PC-3 (cell line): ENCODE results near the gene SLC5A10. TPM values are rescaled to one million over a fixed set of nuclear protein-coding genes. Genes with fewer than 3 reads are reported as not detected.
A peak's percentile ranks its signal among the peaks of the same experiment; 100 is the strongest.
"Not testable (repeated sequence)": the region's sequence is repeated elsewhere in the genome, so short reads cannot be mapped to it uniquely, and the experiment has no call there.

ENCODE experiments used
- ATAC-seq: fragments of 200-7000 bp; cut with Tn5 transposase; 2 replicates; pipeline ENCODE4 v1.9.1; 2020; ENCODE audit warnings: mild to moderate bottlenecking, moderate library complexity
- BruUV-seq: library from RNA; stranded (reverse); fragments of 400-500 nt; replicated peaks from 2 replicates; lab custom pipeline; 2021; lab: Mats Ljungman, UMichigan
- CTCF ChIA-PET: fragments of 300-600 bp; sonication (Branson Sonifier 250); formaldehyde crosslinking; loops from one replicate; lab custom pipeline; 2022; ENCODE audit warnings: antibody characterized with exemption; lab: Charles Lee
- POLR2A ChIA-PET: fragments of 300-600 bp; sonication (Branson Sonifier 250); formaldehyde crosslinking; loops from one replicate; lab custom pipeline; 2022; ENCODE audit warnings: antibody characterized with exemption; ENCODE audit not compliant: unreplicated experiment; lab: Charles Lee
- DNase-seq: peaks from one replicate; pipeline ENCODE4 v3.0.0-alpha.2; 2015
- H2AFZ ChIP-seq: fragments of 300-600 bp; sonication (generic); 2 replicates; pipeline ENCODE4 v1.6.0; 2016; ENCODE audit warnings: antibody characterized with exemption, low read length
- H3F3A ChIP-seq: fragments of 300-600 bp; sonication (generic); one replicate; pipeline ENCODE4 v1.6.0; 2017; ENCODE audit warnings: antibody characterized with exemption, low read length, control low read depth, mild to moderate bottlenecking; ENCODE audit not compliant: unreplicated experiment
- H3K27ac ChIP-seq: fragments of 300-600 bp; sonication (generic); 2 replicates; pipeline ENCODE4 v1.5.1; 2016; ENCODE audit warnings: mild to moderate bottlenecking, low read length
- H3K27me3 ChIP-seq: fragments of 300-600 bp; sonication (generic); 2 replicates; pipeline ENCODE4 v1.6.1; 2016; ENCODE audit warnings: low read length, mixed read lengths
- H3K36me3 ChIP-seq: fragments of 300-600 bp; sonication (generic); 2 replicates; pipeline ENCODE4 v1.6.1; 2016; ENCODE audit warnings: low read depth, mixed run types, low read length, mixed read lengths
- H3K4me1 ChIP-seq: fragments of 300-600 bp; sonication (generic); 2 replicates; pipeline ENCODE4 v1.5.1; 2016; ENCODE audit warnings: low read length; ENCODE audit not compliant: insufficient read depth
- H3K4me2 ChIP-seq: fragments of 300-600 bp; sonication (generic); 2 replicates; pipeline ENCODE4 v1.6.0; 2016; ENCODE audit warnings: low read length
- H3K4me3 ChIP-seq: fragments of 300-600 bp; sonication (generic); 2 replicates; pipeline ENCODE4 v1.5.1; 2016; ENCODE audit warnings: mild to moderate bottlenecking, low read length, mixed read lengths
- H3K79me2 ChIP-seq: fragments of 300-600 bp; sonication (generic); 2 replicates; pipeline ENCODE4 v1.6.1; 2017; ENCODE audit warnings: low read length, mixed read lengths
- H3K9ac ChIP-seq: fragments of 300-600 bp; sonication (generic); 2 replicates; pipeline ENCODE4 v1.6.0; 2016; ENCODE audit warnings: mild to moderate bottlenecking, low read length
- H3K9me2 ChIP-seq: fragments of 300-600 bp; sonication (generic); replicated peaks from 2 replicates; pipeline ENCODE4 v1.6.1; 2016; ENCODE audit warnings: mixed run types, low read length, mixed read lengths
- H3K9me3 ChIP-seq: fragments of 300-600 bp; sonication (generic); 2 replicates; pipeline ENCODE4 v1.6.1; 2016; ENCODE audit warnings: low read length, mixed read lengths
- H4K20me1 ChIP-seq: fragments of 300-600 bp; sonication (generic); 2 replicates; pipeline ENCODE4 v1.6.1; 2016; ENCODE audit warnings: low read length, mixed read lengths
- CTCF ChIP-seq: fragments of 300-600 bp; sonication (generic); conservative IDR thresholded peaks from 2 replicates; pipeline ENCODE4 v1.5.1; 2017; ENCODE audit warnings: antibody characterized with exemption, low read depth, mild to moderate bottlenecking, low read length
- EZH2 ChIP-seq: fragments of 300-600 bp; sonication (generic); IDR thresholded peaks from one replicate; pipeline ENCODE4 v1.6.1; 2017; ENCODE audit warnings: antibody characterized with exemption, mild to moderate bottlenecking, low read length; ENCODE audit not compliant: unreplicated experiment
- EZH2phosphoT487 ChIP-seq: fragments of 300-600 bp; sonication (generic); IDR thresholded peaks from 2 replicates; pipeline ENCODE4 v1.6.1; 2018; ENCODE audit warnings: mild to moderate bottlenecking, antibody characterized with exemption, low read length, borderline replicate concordance
- intact Hi-C: fragments of 100-400 bp; cut with micrococcal nuclease; formaldehyde crosslinking; loops from 2 replicates; pipeline ENCODE4 v1.9.0; 2023
- total RNA-seq: library from RNA; depleted of rRNA; stranded (reverse); fragments of >200 nt; gene quantifications from 2 replicates; pipeline ENCODE4 v1.2.3, GENCODE V29; 2014

Gene SLC5A10
- total RNA-seq, 1 experiment from 2014 or later, result not detected

- Histone ChIP-seq H3K27me3 (no peaks in the 10 kb centered on the region), H3K9me2 (no peaks in the 10 kb centered on the region), H3K4me1 (peaks cover 31% of the 10 kb centered on the region), H3K4me3 (peak overlapping the region; percentile 38), H3K9me3 (no peaks in the 10 kb centered on the region), H3K9ac (peak overlapping the region; percentile 87), H3K79me2 (peaks cover 6% of the 10 kb centered on the region), H3K27ac (peak overlapping the region; percentile 98), H3F3A (peaks cover 8% of the 10 kb centered on the region), H2AFZ (no peak overlapping the region), H3K4me2 (peak overlapping the region; percentile 77), H3K36me3 (peaks cover 21% of the 10 kb centered on the region), H4K20me1 (no peaks in the 10 kb centered on the region)
- ChIA-PET POLR2A (interaction anchor here (0.6 kb wide), 1 partner anchor 10 kb away, joined by 5 read pairs; no protein-coding TSS in a partner anchor), CTCF (no interaction called here)
- TF ChIP-seq EZH2 (no peak), CTCF (no peak), EZH2phosphoT487 (no peak)
- peak; percentile 74 for DNase-seq
- intact Hi-C loops, result no loop called here
- ATAC-seq, result peak; percentile 69
- BruUV-seq, result no TSS peak
Measured at GRCh38 chr17:18920911-18921441, 31.0 kb upstream of the SLC5A10 start.

GRCh38 chr17:18921485-18921884 is 30.5 kb upstream of the SLC5A10 start:
- peaks cover 6% of the 10 kb centered on the region for H3K79me2 ChIP-seq
- H2AFZ ChIP-seq, result no peak overlapping the region
- peak overlapping the region; percentile 98 for H3K27ac ChIP-seq
- H3K4me3 ChIP-seq, result peak overlapping the region; percentile 38
- peak overlapping the region; percentile 87 for H3K9ac ChIP-seq
- no peaks in the 10 kb centered on the region for H4K20me1 ChIP-seq
- no TSS peak for BruUV-seq
- peak overlapping the region; percentile 77 for H3K4me2 ChIP-seq
- H3F3A ChIP-seq, result peaks cover 8% of the 10 kb centered on the region
- intact Hi-C loops, result no loop called here
- POLR2A ChIA-PET, result interaction anchor here (0.6 kb wide), 1 partner anchor 10 kb away, joined by 5 read pairs; no protein-coding TSS in a partner anchor
- peaks cover 19% of the 10 kb centered on the region for H3K36me3 ChIP-seq
- CTCF ChIA-PET, result no interaction called here
- DNase-seq (no peak), ATAC-seq (no peak)
- H3K4me1 ChIP-seq, result peaks cover 31% of the 10 kb centered on the region
- H3K9me3 ChIP-seq, result no peaks in the 10 kb centered on the region
- TF ChIP-seq EZH2 (no peak), CTCF (no peak), EZH2phosphoT487 (no peak)
- no peaks in the 10 kb centered on the region for H3K9me2 ChIP-seq
- H3K27me3 ChIP-seq, result no peaks in the 10 kb centered on the region

- Histone ChIP-seq H2AFZ (no peak overlapping the region), H3K4me3 (peak overlapping the region; percentile 38), H3F3A (peaks cover 8% of the 10 kb centered on the region), H3K4me1 (peaks cover 31% of the 10 kb centered on the region), H3K36me3 (peaks cover 17% of the 10 kb centered on the region), H3K27ac (peak overlapping the region; percentile 98), H4K20me1 (no peaks in the 10 kb centered on the region), H3K79me2 (peaks cover 6% of the 10 kb centered on the region), H3K4me2 (peak overlapping the region; percentile 77), H3K9me2 (no peaks in the 10 kb centered on the region), H3K9ac (peak overlapping the region; percentile 87), H3K27me3 (no peaks in the 10 kb centered on the region), H3K9me3 (no peaks in the 10 kb centered on the region)
- TF ChIP-seq EZH2phosphoT487 (no peak), CTCF (no peak), EZH2 (no peak)
- ATAC-seq (peak; percentile 81), DNase-seq (peak; percentile 94)
- ChIA-PET CTCF (no interaction called here), POLR2A (no interaction called here)
- no TSS peak for BruUV-seq
- intact Hi-C loops, result no loop called here
Measured at GRCh38 chr17:18921912-18922451, 30.0 kb upstream of the SLC5A10 start.

GRCh38 chr17:18922596-18922995 is 29.4 kb upstream of the SLC5A10 start:
- peak overlapping the region; percentile 98 for H3K27ac ChIP-seq
- CTCF ChIA-PET, H3K9me2 ChIP-seq, ATAC-seq, H3K4me3 ChIP-seq, BruUV-seq, H3K9me3 ChIP-seq, H3F3A ChIP-seq, DNase-seq, H3K27me3 ChIP-seq, H4K20me1 ChIP-seq, POLR2A ChIA-PET, H3K79me2 ChIP-seq, intact Hi-C loops, H2AFZ ChIP-seq: not testable (repeated sequence)
- peak overlapping the region; percentile 53; the same call in 1 of the 2 replicates for H3K4me2 ChIP-seq
- peak overlapping the region; percentile 55 for H3K9ac ChIP-seq
- peaks cover 31% of the 10 kb centered on the region for H3K4me1 ChIP-seq
- peaks cover 22% of the 10 kb centered on the region for H3K36me3 ChIP-seq
